Endodermal cell (in vitro differentiated cells): ENCODE results near the gene TGM3. TPM values are rescaled to one million over a fixed set of nuclear protein-coding genes. Genes with fewer than 3 reads are reported as not detected.

Source experiments
- DNase-seq: peaks from one replicate; pipeline ENCODE4 v3.0.0-alpha.2; 2017
- H3K27ac ChIP-seq: 2 replicates; pipeline ENCODE4 v1.5.1; 2013; ENCODE audit warnings: mild to moderate bottlenecking, low read depth, low read length, moderate library complexity
- H3K27me3 ChIP-seq: 2 replicates; pipeline ENCODE4 v1.6.1; 2013; ENCODE audit warnings: mild to moderate bottlenecking, low read length, moderate library complexity; ENCODE audit not compliant: insufficient read depth, control insufficient read depth, poor library complexity, severe bottlenecking
- H3K36me3 ChIP-seq: 2 replicates; pipeline ENCODE4 v1.7.0; 2013; ENCODE audit warnings: mild to moderate bottlenecking, low read length, moderate library complexity; ENCODE audit not compliant: control insufficient read depth, insufficient read depth
- H3K4me1 ChIP-seq: one replicate; pipeline ENCODE4 v1.7.0; 2013; ENCODE audit warnings: low read length; ENCODE audit not compliant: control insufficient read depth, insufficient read depth
- H3K4me3 ChIP-seq: 2 replicates; pipeline ENCODE4 v1.5.1; 2013; ENCODE audit warnings: mild to moderate bottlenecking, low read length, moderate library complexity
- H3K9ac ChIP-seq: 2 replicates; pipeline ENCODE4 v1.6.1; 2013; ENCODE audit warnings: mild to moderate bottlenecking, low read length, moderate library complexity; ENCODE audit not compliant: poor library complexity, severe bottlenecking; ENCODE audit errors: extremely low read depth
- H3K9me3 ChIP-seq: 2 replicates; pipeline ENCODE4 v1.6.1; 2013; ENCODE audit warnings: mild to moderate bottlenecking, low read length, moderate library complexity; ENCODE audit not compliant: control insufficient read depth
- H3K27ac Mint-ChIP-seq: 2 replicates; pipeline ENCODE4 v1.8.0; 2020; ENCODE audit warnings: mixed read lengths
- H3K27me3 Mint-ChIP-seq: 2 replicates; pipeline ENCODE4 v1.8.0; 2021; ENCODE audit warnings: mild to moderate bottlenecking, mixed read lengths; ENCODE audit not compliant: insufficient read depth
- H3K36me3 Mint-ChIP-seq: 2 replicates; pipeline ENCODE4 v1.8.0; 2020; ENCODE audit warnings: low read depth, mixed read lengths
- H3K4me1 Mint-ChIP-seq: 2 replicates; pipeline ENCODE4 v1.8.0; 2020; ENCODE audit warnings: mixed read lengths
- H3K4me3 Mint-ChIP-seq: 2 replicates; pipeline ENCODE4 v1.8.0; 2020; ENCODE audit warnings: mild to moderate bottlenecking, moderate library complexity, mixed read lengths
- H3K9me3 Mint-ChIP-seq: 2 replicates; pipeline ENCODE4 v1.8.0; 2020; ENCODE audit warnings: mild to moderate bottlenecking, mixed read lengths
- CTCF ChIP-seq: fragments of 200-600 bp; sonication (generic); conservative IDR thresholded peaks from 2 replicates; pipeline ENCODE4 v1.5.0; 2021; ENCODE audit warnings: antibody characterized with exemption, mild to moderate bottlenecking
- WGBS, 2 experiments: methylation state at CpG; one replicate each; pipeline versions ENCODE4 v1.1.5 to v1.1.7; 2013; ENCODE audit warnings: missing lambda C conversion rate in 2 of 2, mixed read lengths in 1 of 2; ENCODE audit not compliant: insufficient coverage in 1 of 2, insufficient read length in 1 of 2; 5-methylcytosine and 5-hydroxymethylcytosine counted together
- total RNA-seq, 2 donors: library from RNA; stranded (reverse); fragmentation: NEBNext Ultra II Directional in 1 of 2; extraction: Animal tissue kit (Norgen Biotek cat#: 25700) in 1 of 2; gene quantifications; 2 replicates in 1 of 2; 3 replicates in 1 of 2; pipeline ENCODE4 v1.2.1, GENCODE V29; 2021

Gene TGM3
- total RNA-seq, 2 donors from 2014 or later, result 0.29 to 0.38 TPM

- H3K36me3 ChIP-seq, result no peaks in the 10 kb centered on the region
- Mint-ChIP-seq H3K27ac (no peak overlapping the region), H3K4me3 (no peak overlapping the region), H3K4me1 (peaks cover 7% of the 10 kb centered on the region), H3K9me3 (no peaks in the 10 kb centered on the region), H3K36me3 (no peaks in the 10 kb centered on the region), H3K27me3 (peaks cover 3% of the 10 kb centered on the region)
- no peaks in the 10 kb centered on the region for H3K27me3 ChIP-seq
- no peak for TF ChIP-seq CTCF
- H3K4me3 ChIP-seq, result no peak overlapping the region
- WGBS, 2 experiments, result 95 to 100% methylated on average over 1 to 3 of the region's 3 CpGs
- H3K9ac ChIP-seq, result no peak overlapping the region
- no peaks in the 10 kb centered on the region for H3K4me1 ChIP-seq
- no peak for DNase-seq
- no peak overlapping the region for H3K27ac ChIP-seq
- H3K9me3 ChIP-seq, result no peaks in the 10 kb centered on the region
Measured at GRCh38 chr20:2287504-2287903, 8.3 kb upstream of the TGM3 start.

- Mint-ChIP-seq H3K27me3 (peaks cover 3% of the 10 kb centered on the region), H3K9me3 (no peaks in the 10 kb centered on the region), H3K4me3 (no peak overlapping the region), H3K4me1 (peaks cover 7% of the 10 kb centered on the region), H3K36me3 (no peaks in the 10 kb centered on the region), H3K27ac (no peak overlapping the region)
- Histone ChIP-seq H3K27ac (no peak overlapping the region), H3K4me1 (no peaks in the 10 kb centered on the region), H3K9ac (no peak overlapping the region), H3K36me3 (no peaks in the 10 kb centered on the region), H3K27me3 (no peaks in the 10 kb centered on the region), H3K9me3 (no peaks in the 10 kb centered on the region), H3K4me3 (no peak overlapping the region)
- DNase-seq, result peak; percentile 41
- WGBS, 2 experiments, result 71 to 72% methylated on average over 8 to 11 of the region's 11 CpGs
- TF ChIP-seq CTCF, result no peak
Measured at GRCh38 chr20:2289475-2289874, 6.3 kb upstream of the TGM3 start.

- H3K4me1 Mint-ChIP-seq, result peaks cover 7% of the 10 kb centered on the region
- H3K4me1 ChIP-seq, result no peaks in the 10 kb centered on the region
- no peaks in the 10 kb centered on the region for H3K27me3 ChIP-seq
- no peak overlapping the region for H3K9ac ChIP-seq
- no peaks in the 10 kb centered on the region for H3K9me3 ChIP-seq
- H3K27ac ChIP-seq, result no peak overlapping the region
- no peak overlapping the region for H3K4me3 Mint-ChIP-seq
- H3K36me3 Mint-ChIP-seq, result no peaks in the 10 kb centered on the region
- H3K36me3 ChIP-seq, result no peaks in the 10 kb centered on the region
- H3K27me3 Mint-ChIP-seq, result peaks cover 3% of the 10 kb centered on the region
- H3K27ac Mint-ChIP-seq, result no peak overlapping the region
- DNase-seq, result peak; percentile 21
- whole genome bisulfite sequencing, 2 experiments, result 95 to 100% methylated on average over 3 to 5 of the region's 5 CpGs
- no peak for TF ChIP-seq CTCF
- H3K4me3 ChIP-seq, result no peak overlapping the region
- no peaks in the 10 kb centered on the region for H3K9me3 Mint-ChIP-seq
Measured at GRCh38 chr20:2290486-2290885, 5.3 kb upstream of the TGM3 start.
